HL-60/S4 treated with retinoic acid at 250 ng/mL for 4 days and 3 days (cell line): ENCODE results near the gene POU5F1.
"Not testable (repeated sequence)": the region's sequence is repeated elsewhere in the genome, so short reads cannot be mapped to it uniquely, and the experiment has no call there.

Source experiments
- in situ Hi-C: fragments of 300-500 bp; cut with MboI; formaldehyde crosslinking; loops from 2 replicates; pipeline ENCODE4 v1.7.0; 2022; ENCODE audit warnings: low sequenced_read_pairs

The POU5F1 gene

GRCh38 chr6:31169123-31169857 is 1.2 kb downstream of the POU5F1 start:
- in situ Hi-C loops, result no loop called here

- in situ Hi-C loops, result no loop called here
These were observed 1.9 kb downstream of the POU5F1 start for GRCh38 chr6:31168606-31169005.

GRCh38 chr6:31165986-31166385 is 4.5 kb downstream of the POU5F1 start:
- in situ Hi-C loops, result no loop called here

GRCh38 chr6:31165064-31165832 is 5.2 kb downstream of the POU5F1 start:
- in situ Hi-C loops, result not testable (repeated sequence)

- in situ Hi-C loops, result not testable (repeated sequence)
These were observed 5.9 kb downstream of the POU5F1 start for GRCh38 chr6:31164475-31165063.

GRCh38 chr6:31163922-31164321 is 6.6 kb downstream of the POU5F1 start:
- in situ Hi-C loops, result no loop called here

- in situ Hi-C loops, result no loop called here
These were observed 7.9 kb downstream of the POU5F1 start for GRCh38 chr6:31162463-31163165.

- in situ Hi-C loops, result no loop called here
These were observed 9.0 kb downstream of the POU5F1 start for GRCh38 chr6:31161216-31162126.

- in situ Hi-C loops, result no loop called here
These were observed 11.3 kb downstream of the POU5F1 start for GRCh38 chr6:31158863-31159855.

GRCh38 chr6:31158140-31158862 is 12.2 kb downstream of the POU5F1 start, which contains the start of gene TCF19:
TCF19 (plus strand) TSS chr6:31158589; CDS start chr6:31159470, 881 bp downstream.
- in situ Hi-C loops, result no loop called here

- in situ Hi-C loops, result no loop called here
These were observed 12.9 kb downstream of the POU5F1 start, which contains the start of gene CCHCR1 for GRCh38 chr6:31157513-31158139. CCHCR1 (minus strand) TSS chr6:31157802; CDS start chr6:31157600, 202 bp downstream.

- in situ Hi-C loops, result no loop called here
These were observed 13.8 kb downstream of the POU5F1 start for GRCh38 chr6:31156641-31157040.

GRCh38 chr6:31154436-31154835 is 16.0 kb downstream of the POU5F1 start:
- in situ Hi-C loops, result no loop called here

GRCh38 chr6:31152781-31153180 is 17.7 kb downstream of the POU5F1 start:
- in situ Hi-C loops, result no loop called here

- in situ Hi-C loops, result no loop called here
These were observed 20.5 kb downstream of the POU5F1 start for GRCh38 chr6:31149827-31150447.

- in situ Hi-C loops, result no loop called here
These were observed 25.1 kb downstream of the POU5F1 start for GRCh38 chr6:31145386-31145785.

- in situ Hi-C loops, result no loop called here
These were observed 25.5 kb downstream of the POU5F1 start for GRCh38 chr6:31144970-31145340.
